Mucosa of gallbladder (tissue), 1 donor: ENCODE measurements around the gene CAPNS1. TPM values are rescaled to one million over a fixed set of nuclear protein-coding genes. Genes with fewer than 3 reads are reported as not detected.
"Not testable (repeated sequence)": the region's sequence is repeated elsewhere in the genome, so short reads cannot be mapped to it uniquely, and the experiment has no call there.

ENCODE experiments used
- DNase-seq: peaks from one replicate; pipeline ENCODE4 v3.0.0-alpha.2; 2020; ENCODE audit warnings: low spot score
- total RNA-seq: library from RNA; stranded (reverse); gene quantifications from one replicate; pipeline ENCODE4 v1.2.1, GENCODE V29; 2021
- donor health status: DM: no; HTN: no; CAD: no.

The CAPNS1 gene
- total RNA-seq, 1 donor from 2014 or later = 584 TPM

GRCh38 chr19:36114721-36115452, 25.0 kb upstream of the CAPNS1 start, which contains the start of gene POLR2I:
POLR2I (minus strand) TSS chr19:36114875; CDS start chr19:36114856, 19 bp downstream.
- DNase-seq = peak; percentile 100

GRCh38 chr19:36115453-36116343, 24.2 kb upstream of the CAPNS1 start, which contains the start of gene TBCB:
TBCB (plus strand) TSS chr19:36115468; CDS start chr19:36115561, 93 bp downstream.
- DNase-seq = no peak

GRCh38 chr19:36116344-36116637, 23.6 kb upstream of the CAPNS1 start:
- no peak for DNase-seq

- no peak for DNase-seq
Observed at GRCh38 chr19:36120092-36120983, 19.5 kb upstream of the CAPNS1 start.

- no peak for DNase-seq
Observed at GRCh38 chr19:36120984-36121358, 18.9 kb upstream of the CAPNS1 start.

- DNase-seq = no peak
Observed at GRCh38 chr19:36121486-36122124, 18.3 kb upstream of the CAPNS1 start.

GRCh38 chr19:36125557-36125956, 14.3 kb upstream of the CAPNS1 start:
- no peak for DNase-seq

GRCh38 chr19:36128392-36128736, 11.5 kb upstream of the CAPNS1 start:
- DNase-seq = no peak

- not testable (repeated sequence) for DNase-seq
Observed at GRCh38 chr19:36131221-36131620, 8.6 kb upstream of the CAPNS1 start.

GRCh38 chr19:36134867-36135266, 5.0 kb upstream of the CAPNS1 start:
- DNase-seq = not testable (repeated sequence)

GRCh38 chr19:36136964-36137686, 2.7 kb upstream of the CAPNS1 start:
- DNase-seq = peak; percentile 88

GRCh38 chr19:36139120-36139472, 770 bp upstream of the CAPNS1 start:
- DNase-seq = no peak

- DNase-seq = peak; percentile 32
Observed at GRCh38 chr19:36140304-36141038, 605 bp downstream of the CAPNS1 start.

- DNase-seq = peak; percentile 88
Observed at GRCh38 chr19:36141039-36141927, 1.4 kb downstream of the CAPNS1 start.

GRCh38 chr19:36142046-36142445, 2.2 kb downstream of the CAPNS1 start:
- DNase-seq = no peak

- DNase-seq = no peak
Observed at GRCh38 chr19:36142496-36142895, 2.6 kb downstream of the CAPNS1 start.

GRCh38 chr19:36144624-36145023, 4.8 kb downstream of the CAPNS1 start:
- DNase-seq = no peak

GRCh38 chr19:36149673-36150406, 10.0 kb downstream of the CAPNS1 start:
- DNase-seq = no peak
